Left kidney (tissue), 2 donors: ENCODE results near the gene SCNN1B. TPM values are rescaled to one million over a fixed set of nuclear protein-coding genes. Genes with fewer than 3 reads are reported as not detected.

Source experiments
- DNase-seq: peaks from one replicate; pipeline ENCODE4 v3.0.0-alpha.2; 2013
- polyA plus RNA-seq: library from polyadenylated mRNA; unstranded; fragments of 120-200 nt; gene quantifications from one replicate; pipeline ENCODE4 v1.2.1, GENCODE V29; 2013; ENCODE audit not compliant: insufficient read length

The SCNN1B gene
- polyA plus RNA-seq, 1 donor = 14.1 TPM

DNA sequence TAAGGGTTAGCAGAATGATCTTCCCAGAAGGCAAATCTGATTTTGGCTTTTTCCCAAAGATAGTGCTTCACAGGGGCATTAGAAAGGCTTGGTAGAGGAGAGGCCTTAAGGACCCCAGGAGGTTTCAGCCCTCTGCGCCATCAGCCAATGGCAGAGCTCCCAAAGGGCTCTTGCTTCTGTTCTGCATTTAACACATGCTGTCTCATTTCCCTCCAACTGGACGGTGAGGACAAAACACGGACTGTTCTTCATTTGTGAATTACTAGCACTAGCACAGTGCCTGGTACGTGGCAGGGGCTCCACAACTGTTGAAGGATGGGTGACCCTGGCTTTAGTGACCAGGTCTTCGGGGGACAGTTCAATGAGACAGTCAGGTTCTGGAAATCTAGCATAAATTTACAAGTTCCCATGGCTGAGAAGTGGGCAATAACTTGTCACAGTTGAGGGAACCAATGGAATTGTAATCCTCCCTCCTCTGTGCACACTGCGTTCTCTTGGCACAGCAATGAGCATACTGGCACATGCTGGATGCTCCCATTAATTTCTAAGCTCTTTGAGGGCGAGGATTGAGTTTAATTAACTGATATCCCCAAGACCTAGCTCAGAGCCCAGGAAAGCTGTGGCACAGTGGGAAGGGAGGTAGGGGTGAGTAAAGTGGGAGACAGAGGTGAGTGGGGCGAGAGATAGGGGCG lies 105.5 kb downstream of the SCNN1B start:
- no peak for DNase-seq

GRCh38 chr16:23408242-23408822 lies 106.2 kb downstream of the SCNN1B start:
- DNase-seq = no peak

- DNase-seq = no peak
These were observed 106.8 kb downstream of the SCNN1B start for GRCh38 chr16:23408823-23409298.

- no peak for DNase-seq
These were observed 107.4 kb downstream of the SCNN1B start for GRCh38 chr16:23409522-23409921.

DNA sequence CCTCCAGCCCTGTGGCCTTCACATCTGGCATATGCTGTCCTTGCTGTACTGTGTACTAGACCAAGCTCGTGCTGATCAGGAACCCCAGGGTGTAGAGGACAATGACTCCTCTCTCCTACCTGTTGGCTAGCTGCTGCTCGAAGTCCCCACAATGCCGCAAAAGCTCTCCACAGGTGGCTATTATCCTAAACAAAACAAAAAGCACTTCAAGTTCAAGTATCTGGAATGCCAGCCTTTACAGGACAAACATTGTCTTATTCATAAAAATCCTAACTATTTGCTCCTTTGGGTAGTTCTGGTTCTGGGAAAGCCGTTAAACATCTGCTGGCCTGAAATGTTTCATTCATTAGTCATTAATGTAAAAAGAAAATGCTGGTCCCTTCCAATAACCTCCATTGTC lies 108.1 kb downstream of the SCNN1B start:
- DNase-seq = no peak

DNA sequence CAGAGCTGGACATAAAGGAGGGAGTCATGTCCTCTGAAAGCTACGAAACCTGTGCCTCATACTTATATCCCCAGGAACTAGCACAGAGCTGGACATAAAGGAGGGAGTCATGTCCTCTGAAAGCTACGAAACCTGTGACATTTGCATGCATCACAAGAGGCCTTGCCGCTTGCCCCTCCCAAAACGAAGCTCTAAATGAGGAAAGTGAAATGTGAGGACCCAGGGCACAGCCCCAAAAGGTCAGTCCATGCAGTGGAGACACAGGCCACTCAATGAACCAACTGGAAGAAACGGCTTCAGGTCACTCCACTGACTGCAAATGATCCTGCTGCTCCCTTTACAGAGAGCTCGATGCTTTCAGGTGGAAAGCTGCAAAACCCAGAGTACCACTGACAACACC lies 112.6 kb downstream of the SCNN1B start:
- no peak for DNase-seq

GRCh38 chr16:23416816-23417215 lies 114.7 kb downstream of the SCNN1B start:
- DNase-seq = no peak

DNA sequence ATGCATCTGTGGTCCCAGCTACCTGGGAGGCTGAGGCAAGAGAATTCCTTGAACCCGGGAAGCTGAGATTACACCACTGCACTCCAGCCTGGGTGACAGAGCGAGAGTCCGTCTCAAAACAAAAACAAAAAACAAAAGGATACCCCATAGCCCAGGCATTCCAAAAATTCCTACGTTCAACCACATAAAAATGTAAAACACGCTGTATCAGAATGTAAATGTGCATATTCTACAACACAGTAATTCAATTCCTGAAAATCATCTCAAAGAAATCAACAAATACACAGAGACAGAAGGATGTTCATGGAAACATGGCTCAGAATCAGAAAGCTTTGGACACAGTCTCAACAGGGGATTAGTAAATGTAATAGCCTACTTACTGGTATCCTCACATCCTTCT lies 117.9 kb downstream of the SCNN1B start:
- DNase-seq = no peak

DNA sequence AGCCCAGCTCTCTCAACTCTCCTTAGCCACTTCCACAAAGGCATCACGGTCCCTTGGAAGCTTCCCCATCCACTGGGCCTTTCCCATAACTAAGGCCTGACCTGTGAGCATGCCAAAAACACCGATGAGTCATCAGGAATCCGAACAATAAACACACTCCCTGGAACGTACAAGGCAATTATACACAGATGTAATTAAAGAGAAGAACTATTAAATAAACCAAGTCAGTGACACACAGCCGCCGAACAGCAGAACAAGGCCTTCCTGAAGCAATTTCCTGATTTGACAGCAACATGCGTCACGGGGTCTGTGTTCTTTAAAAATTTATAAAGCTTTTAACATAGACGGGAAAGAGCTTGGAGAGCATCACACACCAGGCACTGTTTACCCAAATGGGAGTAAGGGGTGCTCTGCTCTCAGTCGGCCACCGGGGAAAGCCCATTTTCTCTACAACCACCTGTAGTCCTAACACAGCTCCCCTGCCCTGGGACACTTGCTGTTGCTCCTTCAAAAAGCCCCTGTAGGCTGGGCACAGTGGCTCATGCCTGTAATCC lies 121.5 kb downstream of the SCNN1B start:
- DNase-seq = no peak

GRCh38 chr16:23424292-23424958 lies 122.3 kb downstream of the SCNN1B start:
- peak; percentile 27 for DNase-seq

DNA sequence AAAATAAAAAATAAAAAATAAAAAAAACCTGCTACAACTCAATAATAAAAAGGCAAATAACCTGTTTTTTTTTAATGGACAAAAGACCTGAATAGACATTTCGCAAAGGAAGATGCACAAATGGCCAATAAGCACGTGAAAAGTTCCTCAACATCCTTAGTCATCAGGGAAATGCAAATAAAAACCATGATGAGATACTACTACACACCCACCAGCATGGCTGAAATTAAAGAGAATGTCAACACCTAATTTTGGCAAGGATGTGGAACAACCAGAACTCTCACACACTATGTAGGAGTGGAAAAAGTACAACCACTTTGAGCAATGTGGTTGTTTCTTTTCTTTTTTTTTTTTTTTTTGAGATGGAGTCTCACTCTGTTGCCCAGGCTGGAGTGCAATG lies 126.2 kb downstream of the SCNN1B start:
- DNase-seq = no peak

Other genes with a start within 250 kb of the SCNN1B start
- 8.4 TPM for gene USP31, start 152.8 kb upstream of the SCNN1B start, polyA plus RNA-seq
- 38.1 TPM for gene SCNN1G, start 119.6 kb upstream of the SCNN1B start, polyA plus RNA-seq
- 39.4 TPM for gene COG7, start 150.9 kb downstream of the SCNN1B start, polyA plus RNA-seq
- gene GGA2, start 208.2 kb downstream of the SCNN1B start, polyA plus RNA-seq = 165 TPM